GM20431 (cell line): ENCODE measurements around the gene GPC3.

ENCODE experiments used
- in situ Hi-C: fragments of 300-500 bp; cut with MseI, MboI; formaldehyde crosslinking; loops from one replicate; pipeline ENCODE4 v1.15.0; 2020; ENCODE audit warnings: low sequenced_read_pairs; ENCODE audit not compliant: unreplicated experiment

Gene GPC3

DNA sequence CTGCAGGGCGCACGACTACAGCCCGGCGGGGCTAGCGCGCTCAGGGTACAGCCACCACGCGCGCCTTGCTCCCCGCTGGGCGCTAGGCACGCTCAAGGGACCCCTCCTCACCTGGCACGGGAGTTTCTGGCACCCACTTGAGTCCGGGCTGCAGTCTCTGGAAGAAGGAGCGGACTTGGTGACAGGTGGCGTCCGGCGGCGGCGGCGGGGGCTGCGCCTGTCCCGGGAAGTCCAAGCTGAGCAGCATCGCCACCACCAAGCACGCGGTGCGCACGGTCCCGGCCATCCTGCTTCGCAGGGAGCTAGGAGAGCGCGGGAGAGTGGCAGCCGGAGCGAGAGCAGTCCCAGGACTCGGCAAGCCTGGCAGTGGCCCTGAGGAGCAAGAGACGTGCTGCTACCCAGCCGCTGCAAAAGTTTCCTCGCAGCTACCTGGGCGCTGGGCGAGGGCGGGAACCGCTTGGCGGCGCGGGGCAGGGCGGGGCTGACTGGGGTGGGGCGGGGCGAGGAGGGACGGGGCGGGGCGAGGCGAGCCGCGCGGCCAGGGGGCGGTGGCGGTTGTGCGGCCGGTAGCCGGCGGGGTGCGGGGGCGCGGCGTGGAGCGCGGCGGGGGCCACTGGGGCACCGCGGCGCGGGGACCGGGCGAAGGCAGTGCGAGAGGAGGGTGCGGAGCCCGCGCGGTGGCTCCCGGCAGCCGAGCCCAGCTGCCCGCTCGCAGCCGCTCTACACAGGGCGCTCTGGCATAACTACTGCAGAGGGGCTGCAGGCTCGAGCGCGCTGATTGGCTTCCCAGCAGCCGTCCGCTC is at the start of gene GPC3:
Gene GPC3 (minus strand): TSS at position 431 of the 803 bp plus-strand sequence.
- in situ Hi-C loops: no loop called here

DNA sequence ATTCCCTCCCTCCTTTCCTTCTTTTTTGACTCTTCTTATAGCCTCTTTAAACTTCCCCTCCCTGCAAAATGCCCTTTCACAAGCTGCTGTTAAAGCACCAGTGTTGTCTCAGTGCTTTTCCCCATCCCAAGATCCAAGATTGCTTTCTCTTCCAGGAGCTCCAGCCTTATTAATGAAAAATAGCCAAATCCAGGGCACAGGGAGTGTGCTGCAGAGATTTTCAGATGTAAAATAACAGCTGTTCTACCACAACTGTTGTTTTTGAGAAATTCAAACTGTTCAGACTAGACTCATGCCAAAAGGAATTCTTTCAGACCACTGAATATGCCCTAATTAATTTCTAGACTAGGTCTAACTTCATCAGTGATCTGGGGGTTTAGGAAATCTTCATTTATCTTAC is 47.0 kb upstream of the GPC3 start:
- in situ Hi-C loops: no loop called here

DNA sequence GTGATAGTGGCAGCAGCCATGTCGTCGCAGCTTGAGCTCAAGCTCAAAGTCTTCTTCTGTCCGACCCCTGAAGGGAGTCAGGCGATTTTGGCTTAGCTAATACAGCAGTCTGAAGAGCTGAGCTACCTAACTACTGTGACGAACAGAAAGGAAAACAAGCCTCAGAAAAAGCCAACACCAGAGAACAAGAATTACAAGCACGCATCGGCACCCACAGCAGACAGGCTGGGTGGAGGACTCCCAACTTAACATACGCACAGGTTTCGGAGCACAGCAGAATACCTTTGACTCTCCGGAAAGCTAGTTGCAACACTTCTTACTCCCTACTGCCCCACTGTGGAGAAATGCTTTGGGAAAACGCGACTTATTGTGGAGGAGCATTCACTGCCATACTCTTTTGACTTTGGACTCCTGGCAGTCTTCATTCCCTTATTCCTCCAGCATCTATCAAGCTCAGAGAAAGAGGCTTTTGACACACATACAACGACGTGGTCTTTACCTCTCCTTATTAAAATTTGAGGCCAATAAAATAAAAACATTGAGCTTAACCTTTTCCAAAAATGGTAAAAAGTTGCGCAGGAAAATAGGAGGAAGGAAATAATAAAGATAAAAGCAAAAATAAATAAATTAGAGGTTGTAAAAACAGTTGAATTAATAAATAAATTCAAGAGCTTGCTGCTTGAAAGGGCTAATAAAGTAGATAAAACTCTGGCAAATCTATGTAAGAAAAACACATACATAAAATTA is 41.3 kb upstream of the GPC3 start:
- in situ Hi-C loops: no loop called here

DNA sequence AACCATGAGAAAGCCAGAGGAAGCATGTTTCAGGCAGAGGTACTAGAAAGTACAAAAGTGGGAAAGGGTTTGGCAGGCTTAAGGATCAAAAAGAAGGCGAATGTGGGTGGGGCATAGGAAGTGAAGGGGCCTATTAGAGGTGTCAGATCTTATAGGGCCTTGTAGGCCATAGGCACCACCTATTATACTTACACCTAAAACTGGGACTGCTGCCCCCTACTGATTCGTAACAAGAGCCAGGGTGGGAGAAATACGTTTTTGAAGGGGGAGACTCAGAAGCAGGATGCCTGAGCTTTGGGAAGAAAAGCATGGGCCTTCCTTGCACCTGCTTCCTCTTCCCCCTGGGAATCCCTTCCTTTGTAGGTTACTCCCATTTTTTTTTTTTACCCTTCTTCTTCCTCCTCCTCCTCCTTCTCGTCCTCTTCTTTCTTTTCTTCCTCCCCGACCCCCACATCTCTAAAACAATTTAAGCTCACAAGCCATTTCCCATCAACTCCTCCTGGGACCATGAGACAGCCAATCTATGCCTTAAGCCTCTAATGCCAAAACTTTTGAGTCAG is 40.7 kb upstream of the GPC3 start:
- in situ Hi-C loops: no loop called here

DNA sequence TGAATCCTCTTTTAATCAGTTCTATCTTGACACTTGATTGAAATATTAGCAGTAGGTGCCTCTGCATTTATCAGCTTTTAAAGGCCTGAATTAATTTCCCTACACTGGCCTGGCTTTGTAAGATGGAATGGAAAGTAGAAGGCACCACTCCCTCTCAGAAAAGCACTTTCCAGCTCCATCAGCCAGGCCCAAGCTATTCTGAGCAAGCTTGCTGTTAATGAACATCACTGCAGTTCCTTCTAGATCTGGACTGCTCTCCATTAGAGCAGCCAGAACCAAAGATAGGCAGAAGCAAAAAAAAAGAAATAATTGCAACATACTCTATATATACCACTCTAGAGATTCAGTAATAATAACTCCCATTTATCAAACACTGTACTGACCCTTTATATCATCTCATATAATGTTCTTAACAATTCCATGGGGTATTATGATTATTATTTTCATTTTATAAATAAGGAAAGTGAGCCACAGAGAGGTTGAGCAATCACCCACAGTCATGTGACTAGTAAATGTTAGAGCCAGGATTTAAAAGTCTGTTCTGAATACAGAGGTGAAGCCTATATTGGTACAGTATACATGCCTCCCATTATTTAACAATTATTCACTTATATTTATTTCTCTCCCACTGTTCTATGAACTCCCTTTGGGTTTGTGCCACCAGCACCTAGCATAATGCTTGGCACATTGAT is 39.4 kb upstream of the GPC3 start:
- in situ Hi-C loops: loop anchor here (25.0 kb wide), 1 partner anchor 238 kb away; no protein-coding TSS in a partner anchor

DNA sequence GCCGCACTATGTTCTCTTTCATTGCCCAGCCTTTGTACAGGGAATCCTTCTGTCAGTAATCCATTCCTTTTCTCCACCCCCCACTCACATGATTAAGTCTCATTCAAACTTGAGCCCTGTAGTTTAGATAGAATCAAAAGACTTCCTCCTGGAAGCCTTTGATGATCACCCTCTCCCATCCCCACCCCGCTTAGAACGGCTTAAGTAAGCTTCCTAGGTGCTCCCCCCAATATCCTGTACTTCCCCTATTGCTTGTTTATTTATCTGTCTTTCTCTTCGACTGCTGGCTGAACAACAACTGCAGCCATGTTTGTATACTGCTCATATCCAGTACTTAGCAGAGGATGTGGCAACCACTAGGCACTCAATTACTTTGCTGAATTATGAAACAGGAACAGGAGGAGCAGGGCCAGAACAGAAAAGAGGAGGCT is 38.5 kb upstream of the GPC3 start:
- in situ Hi-C loops: loop anchor here (25.0 kb wide), 1 partner anchor 237 kb away; no protein-coding TSS in a partner anchor

DNA sequence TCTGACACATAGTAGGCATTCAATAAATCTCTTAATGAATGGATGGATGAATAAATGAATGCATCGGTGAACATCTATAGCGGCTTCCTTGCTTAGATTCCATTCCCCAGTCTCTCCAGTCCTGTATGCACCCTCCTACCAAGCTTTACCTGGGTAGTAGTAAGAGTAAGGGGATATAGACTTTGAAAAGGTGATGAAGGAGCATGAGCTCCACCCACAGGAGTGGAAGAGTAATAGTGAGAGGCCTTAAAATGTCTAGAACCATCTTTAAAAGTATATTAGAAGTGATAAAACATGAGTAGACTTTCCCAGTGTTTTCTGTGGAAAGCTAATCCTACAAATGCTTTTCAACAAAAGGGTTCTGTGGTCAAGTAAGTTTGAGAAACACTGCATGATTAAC is 35.5 kb upstream of the GPC3 start:
- in situ Hi-C loops: loop anchor here (25.0 kb wide), 1 partner anchor 234 kb away; no protein-coding TSS in a partner anchor

DNA sequence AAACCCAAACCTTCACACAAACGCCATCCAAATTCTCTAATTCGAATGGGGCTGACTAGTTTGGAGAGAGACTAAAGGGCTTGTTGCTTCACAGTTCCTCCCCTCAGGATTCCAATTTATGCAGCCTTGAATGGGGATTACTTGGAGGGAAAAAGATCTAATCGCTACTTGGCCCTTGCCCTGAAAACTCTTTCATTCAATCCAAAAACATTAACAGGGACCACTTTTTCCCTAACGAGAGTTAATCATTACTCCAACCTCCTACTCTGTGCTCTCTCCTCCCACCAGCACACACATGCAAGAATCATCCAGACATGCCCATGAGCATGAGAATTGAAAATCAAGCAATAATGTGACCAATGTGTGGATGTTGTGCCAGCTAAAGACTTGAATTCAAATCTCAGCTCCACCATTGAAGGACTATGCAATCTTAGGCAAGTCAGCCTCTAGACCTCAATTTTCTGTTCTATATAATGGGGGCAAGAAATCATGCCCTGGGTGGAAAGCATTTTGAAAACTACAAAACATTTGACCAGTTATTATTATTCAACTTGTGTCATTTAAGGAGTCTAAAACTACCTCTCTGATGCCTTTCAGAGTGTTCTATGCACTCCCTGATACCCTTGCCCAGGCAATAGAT is 34.3 kb upstream of the GPC3 start:
- in situ Hi-C loops: loop anchor here (25.0 kb wide), 1 partner anchor 232 kb away; no protein-coding TSS in a partner anchor

DNA sequence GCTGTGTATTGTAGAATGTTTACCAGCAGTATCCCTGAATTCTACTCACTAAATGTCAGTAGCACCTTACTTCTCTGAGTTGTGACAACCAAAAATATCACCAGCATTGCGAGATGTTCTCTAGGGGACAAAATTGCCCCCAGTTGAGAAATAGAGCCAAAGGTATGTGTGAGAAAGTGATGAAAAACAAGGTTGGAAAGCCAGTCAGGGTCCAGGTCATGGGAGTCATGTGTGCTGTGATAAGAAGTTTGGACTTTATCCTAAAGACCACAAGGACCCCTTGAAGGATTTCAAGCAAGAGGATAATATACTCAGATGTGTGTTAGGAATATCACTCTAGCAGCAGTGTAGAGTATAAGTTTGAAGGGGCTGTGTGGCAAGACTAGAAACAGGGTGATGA is 30.9 kb upstream of the GPC3 start:
- in situ Hi-C loops: loop anchor here (25.0 kb wide), 1 partner anchor 229 kb away; no protein-coding TSS in a partner anchor

DNA sequence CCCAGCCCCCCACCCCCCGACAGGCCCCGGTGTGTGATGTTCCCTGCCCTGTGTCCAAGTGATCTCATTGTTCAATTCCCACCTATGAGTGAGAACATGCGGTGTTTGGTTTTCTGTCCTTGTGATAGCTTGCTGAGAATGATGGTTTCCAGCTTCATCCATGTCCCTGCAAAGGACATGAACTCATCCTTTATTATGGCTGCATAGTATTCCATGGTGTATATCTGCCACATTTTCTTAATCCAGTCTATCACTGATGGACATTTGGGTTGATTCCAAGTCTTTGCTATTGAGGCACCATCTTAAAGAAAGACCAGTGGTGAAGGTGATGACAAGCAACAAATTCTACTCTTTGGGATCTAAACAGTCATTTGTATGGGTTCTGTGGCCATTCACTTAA is 30.1 kb upstream of the GPC3 start:
- in situ Hi-C loops: loop anchor here (25.0 kb wide), 1 partner anchor 228 kb away; no protein-coding TSS in a partner anchor

DNA sequence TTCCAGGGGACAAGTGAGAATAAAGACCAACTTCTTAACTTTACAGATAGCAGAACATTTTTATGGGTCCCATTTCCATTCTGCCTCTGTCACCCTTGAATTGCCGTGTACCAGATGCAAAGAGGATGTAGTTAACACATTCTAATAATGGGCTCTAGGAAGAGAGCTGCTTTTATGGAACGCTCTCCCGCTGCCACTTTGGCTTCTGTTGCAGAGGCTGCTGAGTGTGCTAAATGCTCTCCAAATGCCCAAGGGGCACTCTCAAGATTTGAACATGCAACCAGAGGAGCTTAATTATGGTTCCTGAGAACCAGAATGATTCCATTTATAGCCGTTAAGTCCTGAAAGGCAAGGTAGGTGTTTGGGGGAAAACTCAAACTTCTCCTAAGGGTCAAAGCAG is 28.1 kb upstream of the GPC3 start:
- in situ Hi-C loops: loop anchor here (25.0 kb wide), 1 partner anchor 226 kb away; no protein-coding TSS in a partner anchor

DNA sequence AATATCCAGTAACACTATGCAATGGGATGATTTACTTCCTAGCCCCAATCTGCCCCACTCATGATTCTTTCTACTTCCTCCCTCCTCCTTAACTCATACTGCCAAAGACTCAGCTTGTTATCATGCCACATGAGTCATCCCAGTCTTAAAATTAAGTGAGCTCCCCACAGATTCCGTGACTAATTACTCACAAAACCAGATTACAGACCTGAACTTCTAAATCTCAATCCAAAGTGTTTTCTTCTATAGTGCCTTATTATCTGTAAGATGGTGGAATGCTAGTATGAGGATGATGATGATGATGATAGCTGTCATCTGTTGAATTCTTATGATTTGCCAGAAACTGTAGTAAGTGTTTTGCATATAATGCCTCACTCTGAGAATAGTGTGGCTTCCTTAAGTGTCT is 27.7 kb upstream of the GPC3 start:
- in situ Hi-C loops: loop anchor here (25.0 kb wide), 1 partner anchor 226 kb away; no protein-coding TSS in a partner anchor

DNA sequence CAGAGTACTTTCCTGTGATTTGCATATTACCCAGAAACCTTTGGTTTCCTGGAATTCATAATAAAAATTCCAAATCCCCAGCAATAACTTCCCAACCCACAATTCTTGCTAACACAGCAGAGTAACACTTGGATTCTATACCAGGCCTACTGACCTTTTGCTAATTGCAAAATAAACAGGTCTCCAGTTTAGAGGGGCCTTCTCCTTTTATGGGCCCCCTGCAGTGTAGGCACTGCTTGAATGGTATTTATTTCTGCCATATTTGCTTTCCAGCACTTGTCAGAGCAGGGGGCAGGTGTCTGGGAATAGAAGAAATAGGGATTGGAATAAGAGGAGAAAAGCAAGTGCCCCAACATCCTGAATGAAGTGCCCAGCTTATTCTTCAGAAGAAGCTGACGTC is 25.3 kb upstream of the GPC3 start:
- in situ Hi-C loops: loop anchor here (25.0 kb wide), 1 partner anchor 223 kb away; no protein-coding TSS in a partner anchor

DNA sequence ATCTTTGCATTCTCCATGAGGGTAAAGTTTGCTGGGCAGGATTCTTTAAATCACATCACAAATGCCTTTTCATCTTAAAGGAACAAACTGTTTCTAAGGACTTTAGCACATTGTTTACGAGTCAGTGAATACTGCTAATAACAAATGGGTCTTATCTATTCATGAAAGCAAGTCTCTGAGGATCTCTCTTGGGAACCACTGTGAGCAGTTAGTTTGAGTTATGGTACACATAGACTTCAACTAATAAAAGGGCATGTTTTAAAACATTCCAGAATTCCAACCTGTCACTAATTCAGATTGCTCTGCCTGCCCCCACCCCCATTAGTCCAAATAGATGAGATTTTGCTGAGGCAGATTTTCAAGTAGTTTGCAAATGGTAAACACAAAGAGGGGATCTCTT is 22.3 kb upstream of the GPC3 start:
- in situ Hi-C loops: loop anchor here (25.0 kb wide), 1 partner anchor 220 kb away; no protein-coding TSS in a partner anchor

DNA sequence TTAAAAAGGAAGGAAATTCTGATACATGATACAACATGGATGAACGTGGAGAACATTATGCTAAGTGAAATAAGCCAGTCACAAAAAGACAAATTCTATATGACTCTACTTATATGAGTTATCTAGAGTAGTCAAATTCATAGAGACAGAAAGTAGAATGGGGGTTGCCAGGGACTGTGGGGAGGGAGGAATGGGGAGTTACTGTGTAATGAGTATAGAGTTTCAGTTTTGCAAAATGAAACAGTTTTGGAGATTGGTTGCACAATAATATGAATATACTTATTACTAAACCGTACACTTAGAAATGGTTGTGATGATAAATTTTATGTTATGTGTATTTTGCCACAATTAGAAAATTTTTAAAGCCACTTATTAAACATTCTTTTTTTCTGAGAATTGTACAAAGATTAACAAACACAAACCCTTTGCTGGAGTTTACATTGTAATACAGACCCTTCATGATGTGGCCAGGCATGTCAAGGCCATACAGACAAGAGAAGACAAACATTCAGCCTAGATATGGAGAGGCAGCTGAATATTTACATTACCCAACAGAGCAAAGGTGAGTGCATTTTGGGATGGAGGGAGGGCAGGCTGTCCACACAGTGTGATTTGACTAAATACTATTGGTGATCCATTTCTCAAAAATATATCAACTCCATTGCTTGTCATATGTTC is 21.2 kb upstream of the GPC3 start:
- in situ Hi-C loops: loop anchor here (25.0 kb wide), 1 partner anchor 219 kb away; no protein-coding TSS in a partner anchor

DNA sequence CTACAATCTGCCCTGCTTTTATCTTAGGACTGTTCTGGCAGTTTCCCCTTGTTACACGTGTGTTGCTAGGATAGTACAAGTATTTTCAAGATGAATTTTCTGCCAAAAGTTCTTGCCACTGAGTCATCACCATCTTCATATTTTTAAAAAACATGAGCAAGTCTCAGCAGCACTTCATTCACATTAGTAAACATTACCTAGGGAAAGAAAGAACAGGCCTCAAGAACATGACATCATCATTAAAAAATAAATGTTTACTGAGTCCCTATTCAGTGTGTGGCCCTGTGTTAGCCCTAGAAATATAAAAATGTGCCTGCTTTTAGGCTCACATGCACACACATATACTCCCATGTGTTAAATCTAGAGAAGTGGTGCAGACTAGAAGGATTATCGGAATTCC is 18.7 kb upstream of the GPC3 start:
- in situ Hi-C loops: loop anchor here (25.0 kb wide), 1 partner anchor 217 kb away; no protein-coding TSS in a partner anchor

DNA sequence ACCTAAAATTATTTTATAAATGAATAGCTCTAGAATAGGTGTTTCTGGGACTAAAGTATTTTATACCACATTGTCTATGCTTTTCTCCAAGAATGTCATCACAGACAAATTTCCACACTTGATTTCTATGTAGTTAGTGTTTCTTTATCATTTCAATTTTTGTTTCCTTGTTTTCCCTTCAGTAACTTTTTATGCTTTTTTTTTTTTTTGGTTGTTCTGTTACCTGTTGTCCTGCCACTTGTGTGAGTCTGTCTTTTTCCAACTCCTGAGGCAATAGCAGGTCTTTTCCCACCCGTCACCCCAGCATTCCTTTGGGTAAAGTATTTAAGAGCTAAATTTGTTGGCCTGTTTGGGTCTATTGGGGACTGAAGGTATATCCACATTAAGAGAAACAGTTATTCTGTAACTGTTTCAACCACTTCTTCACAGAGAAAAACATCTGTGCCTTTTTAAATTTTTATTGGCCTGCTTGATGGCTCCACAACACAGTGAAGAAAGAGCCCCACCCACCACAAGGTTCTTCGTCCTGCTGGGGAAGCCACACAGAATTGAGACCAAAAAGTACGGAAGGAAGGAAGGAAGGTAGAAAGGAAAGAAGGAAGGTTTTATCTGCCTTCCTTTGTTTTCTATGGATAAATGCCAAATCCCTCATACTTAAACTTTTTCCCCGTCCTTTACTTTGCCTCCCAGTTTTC is 17.7 kb upstream of the GPC3 start:
- in situ Hi-C loops: loop anchor here (25.0 kb wide), 1 partner anchor 216 kb away; no protein-coding TSS in a partner anchor
